Measurements from ENCODE around the gene LRRC47.
"Not testable (repeated sequence)": the region's sequence is repeated elsewhere in the genome, so short reads cannot be mapped to it uniquely, and the experiment has no call there.

Gene LRRC47

DNA sequence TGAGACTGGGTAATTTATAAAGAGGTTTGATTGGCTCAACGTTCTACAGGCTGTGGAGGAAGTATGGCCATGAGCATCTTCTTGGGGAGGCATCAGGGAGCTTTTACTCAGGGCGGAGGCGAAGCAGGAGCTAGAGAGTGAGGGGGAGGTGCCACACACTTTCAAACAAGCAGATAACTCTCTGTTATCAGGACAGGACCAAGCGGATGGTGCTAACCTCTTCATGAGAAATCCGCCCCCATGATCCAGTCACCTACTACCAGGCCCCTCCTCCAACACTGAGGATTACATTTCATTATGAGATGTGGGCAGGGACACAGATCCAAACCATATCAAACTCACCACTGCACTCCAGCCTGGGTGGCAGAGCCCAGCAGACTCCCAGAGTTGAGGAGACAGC is 11.5 kb upstream of the LRRC47 start:
- TF ChIP-seq CSDC2 (CRISPR knock-in tag; IDR thresholded peaks at IDR 0.05) (no peak), ESRRG (CRISPR knock-in tag; IDR thresholded peaks at IDR 0.05) (no peak), TCF4 (CRISPR knock-in tag; IDR thresholded peaks at IDR 0.05; ENCODE audit: borderline replicate concordance) (no peak), ZFP30 (CRISPR knock-in tag; IDR thresholded peaks at IDR 0.05) (no peak), ZFP3 (CRISPR knock-in tag; IDR thresholded peaks at IDR 0.05) (no peak), BACH2 (CRISPR knock-in tag; IDR thresholded peaks at IDR 0.05; ENCODE audit: borderline replicate concordance) (no peak), SNAI2 (CRISPR knock-in tag; IDR thresholded peaks at IDR 0.05) (no peak), RARB (CRISPR knock-in tag; IDR thresholded peaks at IDR 0.05) (no peak), ISL1 (CRISPR knock-in tag; IDR thresholded peaks at IDR 0.05) (no peak), ZNF8 (CRISPR knock-in tag; IDR thresholded peaks at IDR 0.05) (no peak), ARNTL (CRISPR knock-in tag; IDR thresholded peaks at IDR 0.05; ENCODE audit: borderline replicate concordance, low read depth) (no peak)
- TF ChIP-seq, protein P1, sequence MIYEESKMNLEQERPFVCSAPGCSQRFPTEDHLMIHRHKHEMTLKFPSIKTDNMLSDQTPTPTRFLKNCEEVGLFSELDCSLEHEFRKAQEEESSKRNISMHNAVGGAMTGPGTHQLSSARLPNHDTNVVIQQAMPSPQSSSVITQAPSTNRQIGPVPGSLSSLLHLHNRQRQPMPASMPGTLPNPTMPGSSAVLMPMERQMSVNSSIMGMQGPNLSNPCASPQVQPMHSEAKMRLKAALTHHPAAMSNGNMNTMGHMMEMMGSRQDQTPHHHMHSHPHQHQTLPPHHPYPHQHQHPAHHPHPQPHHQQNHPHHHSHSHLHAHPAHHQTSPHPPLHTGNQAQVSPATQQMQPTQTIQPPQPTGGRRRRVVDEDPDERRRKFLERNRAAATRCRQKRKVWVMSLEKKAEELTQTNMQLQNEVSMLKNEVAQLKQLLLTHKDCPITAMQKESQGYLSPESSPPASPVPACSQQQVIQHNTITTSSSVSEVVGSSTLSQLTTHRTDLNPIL (CRISPR knock-in tag; IDR thresholded peaks at IDR 0.05; ENCODE audit: low read depth): no peak
- ATAC-seq: no peak

DNA sequence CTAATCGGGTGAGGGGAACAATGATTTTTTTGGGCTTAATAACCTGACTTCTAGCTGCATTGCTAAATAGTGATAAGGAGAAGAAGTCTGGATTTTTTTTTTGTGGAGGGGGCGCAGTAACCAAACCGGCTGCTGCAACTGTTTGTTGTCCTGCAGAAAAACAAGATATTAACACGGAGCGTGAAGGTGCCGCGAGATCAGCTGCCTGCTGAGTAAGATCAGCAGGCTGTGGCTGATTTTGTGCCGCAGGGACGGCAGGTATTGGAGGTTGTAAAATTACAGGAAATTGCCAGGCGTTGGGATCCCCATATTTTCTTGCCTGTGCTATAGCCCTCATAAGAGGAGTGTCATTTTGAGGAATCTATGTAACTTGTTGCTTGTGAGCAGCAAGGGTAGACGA is 8.7 kb upstream of the LRRC47 start:
- TF ChIP-seq TOX (CRISPR knock-in tag; IDR thresholded peaks at IDR 0.05; ENCODE audit: borderline replicate concordance): no peak
- no peak for TF ChIP-seq ISL1 (CRISPR knock-in tag; IDR thresholded peaks at IDR 0.05)
- TF ChIP-seq OSR1 (CRISPR knock-in tag; IDR thresholded peaks at IDR 0.05): no peak
- TF ChIP-seq ZFP3 (CRISPR knock-in tag; IDR thresholded peaks at IDR 0.05): no peak
- TF ChIP-seq, protein P2, sequence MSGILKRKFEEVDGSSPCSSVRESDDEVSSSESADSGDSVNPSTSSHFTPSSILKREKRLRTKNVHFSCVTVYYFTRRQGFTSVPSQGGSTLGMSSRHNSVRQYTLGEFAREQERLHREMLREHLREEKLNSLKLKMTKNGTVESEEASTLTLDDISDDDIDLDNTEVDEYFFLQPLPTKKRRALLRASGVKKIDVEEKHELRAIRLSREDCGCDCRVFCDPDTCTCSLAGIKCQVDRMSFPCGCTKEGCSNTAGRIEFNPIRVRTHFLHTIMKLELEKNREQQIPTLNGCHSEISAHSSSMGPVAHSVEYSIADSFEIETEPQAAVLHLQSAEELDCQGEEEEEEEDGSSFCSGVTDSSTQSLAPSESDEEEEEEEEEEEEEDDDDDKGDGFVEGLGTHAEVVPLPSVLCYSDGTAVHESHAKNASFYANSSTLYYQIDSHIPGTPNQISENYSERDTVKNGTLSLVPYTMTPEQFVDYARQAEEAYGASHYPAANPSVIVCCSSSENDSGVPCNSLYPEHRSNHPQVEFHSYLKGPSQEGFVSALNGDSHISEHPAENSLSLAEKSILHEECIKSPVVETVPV (CRISPR knock-in tag; IDR thresholded peaks at IDR 0.05): no peak
- TF ChIP-seq, protein P3, sequence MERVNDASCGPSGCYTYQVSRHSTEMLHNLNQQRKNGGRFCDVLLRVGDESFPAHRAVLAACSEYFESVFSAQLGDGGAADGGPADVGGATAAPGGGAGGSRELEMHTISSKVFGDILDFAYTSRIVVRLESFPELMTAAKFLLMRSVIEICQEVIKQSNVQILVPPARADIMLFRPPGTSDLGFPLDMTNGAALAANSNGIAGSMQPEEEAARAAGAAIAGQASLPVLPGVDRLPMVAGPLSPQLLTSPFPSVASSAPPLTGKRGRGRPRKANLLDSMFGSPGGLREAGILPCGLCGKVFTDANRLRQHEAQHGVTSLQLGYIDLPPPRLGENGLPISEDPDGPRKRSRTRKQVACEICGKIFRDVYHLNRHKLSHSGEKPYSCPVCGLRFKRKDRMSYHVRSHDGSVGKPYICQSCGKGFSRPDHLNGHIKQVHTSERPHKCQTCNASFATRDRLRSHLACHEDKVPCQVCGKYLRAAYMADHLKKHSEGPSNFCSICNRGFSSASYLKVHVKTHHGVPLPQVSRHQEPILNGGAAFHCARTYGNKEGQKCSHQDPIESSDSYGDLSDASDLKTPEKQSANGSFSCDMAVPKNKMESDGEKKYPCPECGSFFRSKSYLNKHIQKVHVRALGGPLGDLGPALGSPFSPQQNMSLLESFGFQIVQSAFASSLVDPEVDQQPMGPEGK (CRISPR knock-in tag; IDR thresholded peaks at IDR 0.05; ENCODE audit: borderline replicate concordance): no peak
- no peak for TF ChIP-seq ZC3H10 (CRISPR knock-in tag; IDR thresholded peaks at IDR 0.05)
- TF ChIP-seq GLIS3 (CRISPR knock-in tag; IDR thresholded peaks at IDR 0.05): no peak
- no peak for TF ChIP-seq ZNF565 (CRISPR knock-in tag; conservative IDR thresholded peaks at IDR 0.05; ENCODE audit: low read depth)
- TF ChIP-seq PPARA (CRISPR knock-in tag; IDR thresholded peaks at IDR 0.05; ENCODE audit: borderline replicate concordance): no peak
- no peak for TF ChIP-seq ZNF8 (CRISPR knock-in tag; IDR thresholded peaks at IDR 0.05)
- TF ChIP-seq BACH2 (CRISPR knock-in tag; IDR thresholded peaks at IDR 0.05; ENCODE audit: borderline replicate concordance): no peak
- TF ChIP-seq, protein P4, sequence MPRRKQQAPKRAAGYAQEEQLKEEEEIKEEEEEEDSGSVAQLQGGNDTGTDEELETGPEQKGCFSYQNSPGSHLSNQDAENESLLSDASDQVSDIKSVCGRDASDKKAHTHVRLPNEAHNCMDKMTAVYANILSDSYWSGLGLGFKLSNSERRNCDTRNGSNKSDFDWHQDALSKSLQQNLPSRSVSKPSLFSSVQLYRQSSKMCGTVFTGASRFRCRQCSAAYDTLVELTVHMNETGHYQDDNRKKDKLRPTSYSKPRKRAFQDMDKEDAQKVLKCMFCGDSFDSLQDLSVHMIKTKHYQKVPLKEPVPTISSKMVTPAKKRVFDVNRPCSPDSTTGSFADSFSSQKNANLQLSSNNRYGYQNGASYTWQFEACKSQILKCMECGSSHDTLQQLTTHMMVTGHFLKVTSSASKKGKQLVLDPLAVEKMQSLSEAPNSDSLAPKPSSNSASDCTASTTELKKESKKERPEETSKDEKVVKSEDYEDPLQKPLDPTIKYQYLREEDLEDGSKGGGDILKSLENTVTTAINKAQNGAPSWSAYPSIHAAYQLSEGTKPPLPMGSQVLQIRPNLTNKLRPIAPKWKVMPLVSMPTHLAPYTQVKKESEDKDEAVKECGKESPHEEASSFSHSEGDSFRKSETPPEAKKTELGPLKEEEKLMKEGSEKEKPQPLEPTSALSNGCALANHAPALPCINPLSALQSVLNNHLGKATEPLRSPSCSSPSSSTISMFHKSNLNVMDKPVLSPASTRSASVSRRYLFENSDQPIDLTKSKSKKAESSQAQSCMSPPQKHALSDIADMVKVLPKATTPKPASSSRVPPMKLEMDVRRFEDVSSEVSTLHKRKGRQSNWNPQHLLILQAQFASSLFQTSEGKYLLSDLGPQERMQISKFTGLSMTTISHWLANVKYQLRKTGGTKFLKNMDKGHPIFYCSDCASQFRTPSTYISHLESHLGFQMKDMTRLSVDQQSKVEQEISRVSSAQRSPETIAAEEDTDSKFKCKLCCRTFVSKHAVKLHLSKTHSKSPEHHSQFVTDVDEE (CRISPR knock-in tag; IDR thresholded peaks at IDR 0.05): no peak
- no peak for TF ChIP-seq TCF4 (CRISPR knock-in tag; IDR thresholded peaks at IDR 0.05; ENCODE audit: borderline replicate concordance)
- TF ChIP-seq, protein P5, sequence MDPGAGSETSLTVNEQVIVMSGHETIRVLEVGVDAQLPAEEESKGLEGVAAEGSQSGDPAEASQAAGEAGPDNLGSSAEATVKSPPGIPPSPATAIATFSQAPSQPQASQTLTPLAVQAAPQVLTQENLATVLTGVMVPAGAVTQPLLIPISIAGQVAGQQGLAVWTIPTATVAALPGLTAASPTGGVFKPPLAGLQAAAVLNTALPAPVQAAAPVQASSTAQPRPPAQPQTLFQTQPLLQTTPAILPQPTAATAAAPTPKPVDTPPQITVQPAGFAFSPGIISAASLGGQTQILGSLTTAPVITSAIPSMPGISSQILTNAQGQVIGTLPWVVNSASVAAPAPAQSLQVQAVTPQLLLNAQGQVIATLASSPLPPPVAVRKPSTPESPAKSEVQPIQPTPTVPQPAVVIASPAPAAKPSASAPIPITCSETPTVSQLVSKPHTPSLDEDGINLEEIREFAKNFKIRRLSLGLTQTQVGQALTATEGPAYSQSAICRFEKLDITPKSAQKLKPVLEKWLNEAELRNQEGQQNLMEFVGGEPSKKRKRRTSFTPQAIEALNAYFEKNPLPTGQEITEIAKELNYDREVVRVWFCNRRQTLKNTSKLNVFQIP (CRISPR knock-in tag; IDR thresholded peaks at IDR 0.05; ENCODE audit: borderline replicate concordance, low read depth): no peak

DNA sequence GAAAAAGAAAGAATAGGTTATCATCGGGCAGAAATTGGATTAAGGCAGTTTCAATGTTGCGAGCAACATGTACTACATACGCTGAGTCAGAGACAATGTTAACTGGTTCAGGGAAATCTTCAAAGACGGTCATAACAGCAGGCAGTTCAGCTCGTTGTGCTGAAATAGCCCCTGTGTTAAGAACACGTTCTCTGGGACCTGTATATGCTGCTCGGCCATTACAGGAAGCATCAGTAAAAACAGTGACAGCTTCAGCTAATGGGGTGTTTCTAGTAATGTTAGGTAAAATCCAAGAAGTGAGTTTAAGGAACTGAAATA is 8.3 kb upstream of the LRRC47 start:
- not testable (repeated sequence) for ATAC-seq

More for the DNA sequence above, 8.7 kb upstream of the LRRC47 start:
- ATAC-seq: no peak

Measured in SK-N-SH treated with all-trans-retinoic acid at 6 μM for 48 hours (cell line).